Neuronal stem cell (in vitro differentiated cells): Measurements from ENCODE around the gene OR4D1.

Experiments
- DNase-seq: peaks from one replicate; pipeline ENCODE4 v3.0.0-alpha.2; 2013; ENCODE audit warnings: low spot score
- H2AFZ ChIP-seq: one replicate; pipeline ENCODE4 v1.6.1; 2013; ENCODE audit warnings: mild to moderate bottlenecking, low read length, inconsistent platforms
- H2AK5ac ChIP-seq: 2 replicates; pipeline ENCODE4 v1.6.1; 2013; ENCODE audit warnings: low read depth, mild to moderate bottlenecking, inconsistent platforms, low read length, moderate library complexity, mixed read lengths
- H2BK120ac ChIP-seq: 2 replicates; pipeline ENCODE4 v1.6.1; 2013; ENCODE audit warnings: low read depth, mild to moderate bottlenecking, inconsistent platforms, low read length, moderate library complexity, mixed read lengths
- H2BK12ac ChIP-seq: one replicate; pipeline ENCODE4 v1.6.1; 2013; ENCODE audit warnings: low read length, inconsistent platforms
- H2BK15ac ChIP-seq: 2 replicates; pipeline ENCODE4 v1.6.1; 2013; ENCODE audit warnings: mild to moderate bottlenecking, low read length, inconsistent platforms, mixed read lengths
- H2BK5ac ChIP-seq: one replicate; pipeline ENCODE4 v1.6.1; 2013; ENCODE audit warnings: inconsistent platforms, mild to moderate bottlenecking, low read length, moderate library complexity
- H3K14ac ChIP-seq: one replicate; pipeline ENCODE4 v1.6.1; 2013; ENCODE audit warnings: low read length, inconsistent platforms
- H3K18ac ChIP-seq: 2 replicates; pipeline ENCODE4 v1.6.1; 2013; ENCODE audit warnings: low read length, inconsistent platforms
- H3K23ac ChIP-seq: 2 replicates; pipeline ENCODE4 v1.6.1; 2013; ENCODE audit warnings: low read depth, mild to moderate bottlenecking, mixed read lengths, low read length, inconsistent platforms; ENCODE audit not compliant: poor library complexity
- H3K27ac ChIP-seq: replicated peaks from 3 replicates; pipeline ENCODE4 v1.5.1; 2013; ENCODE audit warnings: low read length, inconsistent platforms
- H3K27me3 ChIP-seq, 3 experiments: 2 replicates each; pipeline ENCODE4 v1.6.1; 2013; ENCODE audit warnings: low read length in 3 of 3, mild to moderate bottlenecking in 2 of 3, inconsistent platforms in 1 of 3, low read depth in 1 of 3, mixed read lengths in 1 of 3, moderate library complexity in 1 of 3; ENCODE audit not compliant: control insufficient read depth in 3 of 3, insufficient read depth in 3 of 3
- H3K36me3 ChIP-seq, 2 donors: replicated peaks in 1 of 2; 2 replicates each; pipeline ENCODE4 v1.6.1; 2013; ENCODE audit warnings: low read length in 2 of 2; ENCODE audit not compliant: control insufficient read depth in 2 of 2, insufficient read depth in 2 of 2
- H3K4ac ChIP-seq: 2 replicates; pipeline ENCODE4 v1.6.1; 2013; ENCODE audit warnings: inconsistent platforms, mild to moderate bottlenecking, low read length, moderate library complexity
- H3K4me1 ChIP-seq, 2 donors: 1 replicate in 1 of 2; 2 replicates in 1 of 2; pipeline ENCODE4 v1.6.1; 2013; ENCODE audit warnings: low read length in 2 of 2, low read depth in 1 of 2; ENCODE audit not compliant: control insufficient read depth in 2 of 2, insufficient read depth in 1 of 2
- H3K4me2 ChIP-seq: one replicate; pipeline ENCODE4 v1.6.1; 2013; ENCODE audit warnings: mild to moderate bottlenecking, low read length, inconsistent platforms; ENCODE audit not compliant: insufficient read depth, poor library complexity, severe bottlenecking
- H3K4me3 ChIP-seq, 2 donors: 2 replicates each; pipeline ENCODE4 v1.5.1; 2013; ENCODE audit warnings: low read length in 2 of 2, mild to moderate bottlenecking in 2 of 2, inconsistent platforms in 1 of 2, moderate library complexity in 1 of 2
- H3K79me1 ChIP-seq: one replicate; pipeline ENCODE4 v1.6.1; 2013; ENCODE audit warnings: low read depth, mild to moderate bottlenecking, inconsistent platforms, low read length, moderate library complexity
- H3K9ac ChIP-seq: one replicate; pipeline ENCODE4 v1.6.1; 2013; ENCODE audit warnings: mild to moderate bottlenecking, low read depth, low read length, inconsistent platforms; ENCODE audit not compliant: poor library complexity
- H3K9me3 ChIP-seq, 2 donors: replicated peaks in 1 of 2; 2 replicates each; pipeline versions ENCODE3 to v1.6.1; 2013; ENCODE audit warnings: low read length in 2 of 2, mild to moderate bottlenecking in 2 of 2, inconsistent platforms in 1 of 2, low read depth in 1 of 2, mixed read lengths in 1 of 2, moderate library complexity in 1 of 2; ENCODE audit not compliant: control insufficient read depth in 2 of 2, insufficient read depth in 1 of 2
- H4K8ac ChIP-seq: one replicate; pipeline ENCODE4 v1.6.1; 2013; ENCODE audit warnings: low read depth, mild to moderate bottlenecking, inconsistent platforms, low read length, moderate library complexity
- H4K91ac ChIP-seq: one replicate; pipeline ENCODE4 v1.6.1; 2013; ENCODE audit warnings: low read length, low read depth, mild to moderate bottlenecking, inconsistent platforms; ENCODE audit not compliant: poor library complexity
- WGBS, 2 donors: extraction: QIAGEN DNeasy Blood & Tissue Kit; methylation state at CpG; one replicate each; pipeline ENCODE4 v1.1.7; 2013; ENCODE audit warnings: missing lambda C conversion rate in 2 of 2, mixed read lengths in 1 of 2; ENCODE audit not compliant: insufficient read length in 2 of 2, insufficient replicate concordance in 1 of 2; ENCODE audit errors: extremely low coverage in 2 of 2; 5-methylcytosine and 5-hydroxymethylcytosine counted together

OR4D1 gene

GRCh38 chr17:58112970-58113631 is 35.1 kb upstream of the OR4D1 start:
- peak; percentile 81 for DNase-seq
- Histone ChIP-seq H3K79me1 (no peaks in the 10 kb centered on the region), H3K4me2 (no peak overlapping the region), H4K8ac (no peak overlapping the region), H3K4ac (no peak overlapping the region), H2BK12ac (no peak overlapping the region), H3K27me3 (peaks cover 0 to 28% (median 4%) of the 10 kb centered on the region in 3 experiments), H3K14ac (no peak overlapping the region), H3K4me3 (no peak overlapping the region), H3K23ac (no peak overlapping the region), H2BK120ac (no peak overlapping the region), H3K18ac (peak overlapping the region; percentile 49), H3K36me3 (no peaks in the 10 kb centered on the region), H4K91ac (no peak overlapping the region), H3K9ac (no peak overlapping the region), H3K27ac (no peak overlapping the region), H2BK15ac (no peak overlapping the region), H3K9me3 (peaks cover 0 to 3% of the 10 kb centered on the region in 2 donors), H3K4me1 (no peaks in the 10 kb centered on the region), H2AK5ac (no peak overlapping the region), H2AFZ (peak overlapping the region; percentile 13), H2BK5ac (no peak overlapping the region)
- WGBS, 2 donors: no CpG with 5 or more reads among the region's 17 CpGs

- Histone ChIP-seq H3K27me3 (peaks cover 0 to 28% (median 4%) of the 10 kb centered on the region in 3 experiments), H3K23ac (no peak overlapping the region), H3K9ac (no peak overlapping the region), H2AFZ (no peak overlapping the region), H4K8ac (no peak overlapping the region), H3K4ac (no peak overlapping the region), H3K4me2 (no peak overlapping the region), H2BK12ac (no peak overlapping the region), H2AK5ac (no peak overlapping the region), H3K14ac (no peak overlapping the region), H4K91ac (no peak overlapping the region), H3K4me3 (no peak overlapping the region), H2BK5ac (no peak overlapping the region), H3K18ac (no peak overlapping the region), H3K79me1 (no peaks in the 10 kb centered on the region), H3K9me3 (peaks cover 0 to 3% of the 10 kb centered on the region in 2 donors), H2BK15ac (no peak overlapping the region), H3K27ac (no peak overlapping the region), H2BK120ac (no peak overlapping the region), H3K4me1 (no peaks in the 10 kb centered on the region), H3K36me3 (no peaks in the 10 kb centered on the region)
- no CpG with 5 or more reads among the region's 4 CpGs for WGBS, 2 donors
- DNase-seq: no peak
Observed at GRCh38 chr17:58113947-58114346, 34.2 kb upstream of the OR4D1 start.

- H3K4me2 ChIP-seq: no peak overlapping the region
- no peak overlapping the region for H2BK12ac ChIP-seq
- H3K14ac ChIP-seq: no peak overlapping the region
- no peaks in the 10 kb centered on the region for H3K36me3 ChIP-seq
- peak overlapping the region; percentile 44 for H3K23ac ChIP-seq
- H3K27ac ChIP-seq: no peak overlapping the region
- H4K8ac ChIP-seq: no peak overlapping the region
- peaks cover 0 to 26% (median 4%) of the 10 kb centered on the region in 3 experiments for H3K27me3 ChIP-seq
- H3K9me3 ChIP-seq: peaks cover 0 to 3% of the 10 kb centered on the region in 2 donors
- WGBS, 2 donors: no CpG with 5 or more reads among the region's 5 CpGs
- DNase-seq: no peak
- H3K4ac ChIP-seq: no peak overlapping the region
- H2AK5ac ChIP-seq: no peak overlapping the region
- H3K4me3 ChIP-seq: no peak overlapping the region
- H3K18ac ChIP-seq: peak overlapping the region; percentile 19
- H3K9ac ChIP-seq: no peak overlapping the region
- H2AFZ ChIP-seq: no peak overlapping the region
- no peaks in the 10 kb centered on the region for H3K4me1 ChIP-seq
- no peak overlapping the region for H2BK5ac ChIP-seq
- no peak overlapping the region for H2BK120ac ChIP-seq
- no peak overlapping the region for H4K91ac ChIP-seq
- H2BK15ac ChIP-seq: no peak overlapping the region
- H3K79me1 ChIP-seq: no peaks in the 10 kb centered on the region
Observed at GRCh38 chr17:58117382-58117781, 30.8 kb upstream of the OR4D1 start.

DNA sequence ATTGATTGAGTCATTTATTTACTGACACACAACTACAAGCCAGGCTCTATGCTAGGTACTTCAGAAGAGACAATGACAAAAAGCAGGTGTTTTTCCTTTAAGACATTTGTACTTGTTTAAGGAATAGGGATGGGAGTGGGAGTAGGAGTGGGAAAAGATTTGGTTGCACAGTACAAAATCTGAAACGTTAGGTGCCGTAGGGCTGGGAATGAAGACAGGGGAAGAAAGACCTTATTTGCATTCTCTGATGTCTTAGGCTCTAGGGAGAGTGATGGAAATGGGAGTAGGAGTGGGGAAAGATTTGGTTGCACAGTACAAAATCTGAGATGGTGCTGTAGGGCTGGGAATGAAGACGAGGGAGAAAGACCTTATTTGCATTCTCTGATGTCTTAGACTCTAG is 28.7 kb upstream of the OR4D1 start:
- no CpG with 5 or more reads among the region's 3 CpGs for WGBS, 2 donors

More for the DNA sequence above, 28.7 kb upstream of the OR4D1 start:
- H3K36me3 ChIP-seq: no peaks in the 10 kb centered on the region
- H3K4ac ChIP-seq: no peak overlapping the region
- H2AFZ ChIP-seq: no peak overlapping the region
- no peak overlapping the region for H3K18ac ChIP-seq
- no peaks in the 10 kb centered on the region for H3K4me1 ChIP-seq
- H4K91ac ChIP-seq: no peak overlapping the region
- no peak overlapping the region for H2BK15ac ChIP-seq
- no peak overlapping the region for H2BK5ac ChIP-seq
- no peak overlapping the region for H3K4me3 ChIP-seq
- no peak overlapping the region for H3K4me2 ChIP-seq
- no peak overlapping the region for H3K27ac ChIP-seq
- no peak overlapping the region for H3K23ac ChIP-seq
- H2BK12ac ChIP-seq: no peak overlapping the region
- H4K8ac ChIP-seq: no peak overlapping the region
- H2BK120ac ChIP-seq: no peak overlapping the region
- peaks cover 0 to 3% of the 10 kb centered on the region in 2 donors for H3K9me3 ChIP-seq
- peaks cover 0 to 17% (median 4%) of the 10 kb centered on the region in 3 experiments for H3K27me3 ChIP-seq
- H3K79me1 ChIP-seq: no peaks in the 10 kb centered on the region
- H3K14ac ChIP-seq: no peak overlapping the region
- H3K9ac ChIP-seq: no peak overlapping the region
- no peak for DNase-seq
- no peak overlapping the region for H2AK5ac ChIP-seq
